ENCODE measurements around the gene FUS.

DNA sequence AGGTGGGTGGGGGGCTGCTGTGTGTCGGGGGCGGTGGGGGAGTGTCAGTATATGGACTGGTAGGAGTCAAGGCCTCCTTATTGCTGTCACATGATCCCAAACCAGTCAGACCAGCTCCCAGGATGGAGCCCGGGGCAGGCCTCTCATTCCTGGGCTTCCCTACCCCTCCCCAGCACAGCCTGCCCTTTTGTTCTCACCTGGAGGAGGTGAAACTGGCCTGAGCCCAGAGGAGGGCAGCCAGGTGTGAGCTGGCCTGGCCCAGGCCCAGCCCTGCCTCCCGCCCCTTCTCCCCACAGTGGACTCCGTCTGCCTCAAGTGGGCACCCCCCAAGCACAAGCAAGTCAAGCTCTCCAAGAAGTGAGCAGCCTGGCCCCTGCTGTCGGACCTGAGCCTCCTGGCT lies 49.0 kb upstream of the FUS start:
- TF ChIP-seq, protein P1, sequence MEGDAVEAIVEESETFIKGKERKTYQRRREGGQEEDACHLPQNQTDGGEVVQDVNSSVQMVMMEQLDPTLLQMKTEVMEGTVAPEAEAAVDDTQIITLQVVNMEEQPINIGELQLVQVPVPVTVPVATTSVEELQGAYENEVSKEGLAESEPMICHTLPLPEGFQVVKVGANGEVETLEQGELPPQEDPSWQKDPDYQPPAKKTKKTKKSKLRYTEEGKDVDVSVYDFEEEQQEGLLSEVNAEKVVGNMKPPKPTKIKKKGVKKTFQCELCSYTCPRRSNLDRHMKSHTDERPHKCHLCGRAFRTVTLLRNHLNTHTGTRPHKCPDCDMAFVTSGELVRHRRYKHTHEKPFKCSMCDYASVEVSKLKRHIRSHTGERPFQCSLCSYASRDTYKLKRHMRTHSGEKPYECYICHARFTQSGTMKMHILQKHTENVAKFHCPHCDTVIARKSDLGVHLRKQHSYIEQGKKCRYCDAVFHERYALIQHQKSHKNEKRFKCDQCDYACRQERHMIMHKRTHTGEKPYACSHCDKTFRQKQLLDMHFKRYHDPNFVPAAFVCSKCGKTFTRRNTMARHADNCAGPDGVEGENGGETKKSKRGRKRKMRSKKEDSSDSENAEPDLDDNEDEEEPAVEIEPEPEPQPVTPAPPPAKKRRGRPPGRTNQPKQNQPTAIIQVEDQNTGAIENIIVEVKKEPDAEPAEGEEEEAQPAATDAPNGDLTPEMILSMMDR (conservative IDR thresholded peaks at IDR 0.05; ENCODE audit: low read depth, low read length) = no peak
- TF ChIP-seq EZH2 (IDR thresholded peaks at IDR 0.05; ENCODE audit: borderline replicate concordance, low read depth, low read length, poor library complexity, severe bottlenecking) = no peak

Data from A673 (cell line).